K562 (cell line): ENCODE measurements around the gene CCM2.

ENCODE experiments used
- BACH1 ChIP-seq: fragments of 200-800 bp; sonication (Bioruptor generic); IDR thresholded peaks from 2 replicates; pipeline ENCODE4 v1.6.1; 2016; ENCODE audit warnings: missing genetic modification characterization, missing compliant biosample characterization
- CTCF ChIP-seq, 3 experiments: IDR thresholded peaks in 2 of 3; conservative IDR thresholded peaks in 1 of 3; 2 replicates each; pipeline ENCODE4 v1.5.1; 2011 to 2012; ENCODE audit warnings: low read length in 3 of 3, mild to moderate bottlenecking in 3 of 3, control low read depth in 2 of 3, improper control_type of control experiment in 1 of 3, inconsistent platforms in 1 of 3, low read depth in 1 of 3, mixed read lengths in 1 of 3, moderate library complexity in 1 of 3; ENCODE audit not compliant: insufficient read depth in 2 of 3
- EHMT2 ChIP-seq: fragments of 450-650 bp; IDR thresholded peaks from 2 replicates; pipeline ENCODE4 v1.6.1; 2018; ENCODE audit warnings: antibody characterized with exemption
- GATA2 ChIP-seq: sonication (generic); formaldehyde crosslinking; IDR thresholded peaks from 2 replicates; pipeline ENCODE4 v1.4.0; 2020; ENCODE audit warnings: mild to moderate bottlenecking, missing genetic modification reagents
- HDAC6 ChIP-seq: IDR thresholded peaks from 2 replicates; pipeline ENCODE4 v1.6.1; 2012; ENCODE audit warnings: low read depth, mild to moderate bottlenecking, control low read depth, inconsistent platforms, low read length, moderate library complexity
- MAFK ChIP-seq: IDR thresholded peaks from 2 replicates; pipeline ENCODE4 v1.6.1; 2011; ENCODE audit warnings: low read length, improper control_type of control experiment
- POLR2A ChIP-seq: fragments of 450-650 bp; conservative IDR thresholded peaks from 2 replicates; pipeline ENCODE4 v1.6.1; 2016
- SMAD3 ChIP-seq: fragments of 450-650 bp; formaldehyde crosslinking; conservative IDR thresholded peaks from 2 replicates; pipeline ENCODE4 v1.4.0; 2020; ENCODE audit warnings: mild to moderate bottlenecking
- SMC3 ChIP-seq: conservative IDR thresholded peaks from 2 replicates; pipeline ENCODE4 v1.6.1; 2011; ENCODE audit warnings: low read depth, low read length, improper control_type of control experiment; ENCODE audit not compliant: insufficient read depth
- TEAD1 ChIP-seq, 2 experiments: fragments of 450-650 bp in 1 of 2; sonication (generic) in 1 of 2; formaldehyde crosslinking; IDR thresholded peaks; 2 replicates each; pipeline versions ENCODE4 v1.4.0 to v1.8.0; 2020 to 2022; ENCODE audit warnings: mild to moderate bottlenecking in 2 of 2, missing genetic modification reagents in 1 of 2
- USF2 ChIP-seq: sonication (generic); formaldehyde crosslinking; IDR thresholded peaks from 2 replicates; pipeline ENCODE4 v1.5.0; 2020; ENCODE audit warnings: missing genetic modification reagents
- TF ChIP-seq, protein P1 (sequence below), 2 experiments: fragments of 450-650 bp; formaldehyde crosslinking in 1 of 2; IDR thresholded peaks; 2 replicates each; pipeline versions ENCODE4 v1.4.0 to v1.6.1; 2014 to 2020; ENCODE audit warnings: mild to moderate bottlenecking in 2 of 2, borderline replicate concordance in 1 of 2, low read depth in 1 of 2

DNA sequence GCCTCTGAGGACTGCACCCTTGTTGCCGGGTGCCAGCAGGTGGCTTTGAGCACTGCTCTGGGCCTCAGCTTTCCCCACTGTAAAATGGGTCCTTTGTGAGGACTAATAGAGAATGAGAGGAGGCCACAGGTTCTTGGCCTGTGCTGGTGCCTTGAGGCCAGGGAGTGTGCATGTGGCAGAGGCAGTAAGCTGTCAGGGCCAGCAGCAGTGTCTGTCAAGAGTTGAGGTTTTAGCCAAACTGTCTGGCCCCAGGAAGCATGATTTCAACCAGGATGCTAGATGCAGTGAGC is 75.3 kb downstream of the CCM2 start:
- no peak for TF ChIP-seq POLR2A
- no peak for TF ChIP-seq EHMT2
- no peak for TF ChIP-seq GATA2 (CRISPR knock-in tag)
- TF ChIP-seq, protein P1, sequence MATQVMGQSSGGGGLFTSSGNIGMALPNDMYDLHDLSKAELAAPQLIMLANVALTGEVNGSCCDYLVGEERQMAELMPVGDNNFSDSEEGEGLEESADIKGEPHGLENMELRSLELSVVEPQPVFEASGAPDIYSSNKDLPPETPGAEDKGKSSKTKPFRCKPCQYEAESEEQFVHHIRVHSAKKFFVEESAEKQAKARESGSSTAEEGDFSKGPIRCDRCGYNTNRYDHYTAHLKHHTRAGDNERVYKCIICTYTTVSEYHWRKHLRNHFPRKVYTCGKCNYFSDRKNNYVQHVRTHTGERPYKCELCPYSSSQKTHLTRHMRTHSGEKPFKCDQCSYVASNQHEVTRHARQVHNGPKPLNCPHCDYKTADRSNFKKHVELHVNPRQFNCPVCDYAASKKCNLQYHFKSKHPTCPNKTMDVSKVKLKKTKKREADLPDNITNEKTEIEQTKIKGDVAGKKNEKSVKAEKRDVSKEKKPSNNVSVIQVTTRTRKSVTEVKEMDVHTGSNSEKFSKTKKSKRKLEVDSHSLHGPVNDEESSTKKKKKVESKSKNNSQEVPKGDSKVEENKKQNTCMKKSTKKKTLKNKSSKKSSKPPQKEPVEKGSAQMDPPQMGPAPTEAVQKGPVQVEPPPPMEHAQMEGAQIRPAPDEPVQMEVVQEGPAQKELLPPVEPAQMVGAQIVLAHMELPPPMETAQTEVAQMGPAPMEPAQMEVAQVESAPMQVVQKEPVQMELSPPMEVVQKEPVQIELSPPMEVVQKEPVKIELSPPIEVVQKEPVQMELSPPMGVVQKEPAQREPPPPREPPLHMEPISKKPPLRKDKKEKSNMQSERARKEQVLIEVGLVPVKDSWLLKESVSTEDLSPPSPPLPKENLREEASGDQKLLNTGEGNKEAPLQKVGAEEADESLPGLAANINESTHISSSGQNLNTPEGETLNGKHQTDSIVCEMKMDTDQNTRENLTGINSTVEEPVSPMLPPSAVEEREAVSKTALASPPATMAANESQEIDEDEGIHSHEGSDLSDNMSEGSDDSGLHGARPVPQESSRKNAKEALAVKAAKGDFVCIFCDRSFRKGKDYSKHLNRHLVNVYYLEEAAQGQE (IDR thresholded peaks at IDR 0.05; ENCODE audit: borderline replicate concordance), result no peak
- TF ChIP-seq, protein P1 (CRISPR knock-in tag; IDR thresholded peaks at IDR 0.05; ENCODE audit: low read depth), result no peak
- TF ChIP-seq SMC3, result no peak
- no peak for TF ChIP-seq CTCF (IDR thresholded peaks at IDR 0.05 in 2 of 3, conservative IDR thresholded peaks at IDR 0.05 in 1 of 3; ENCODE audit: insufficient read depth in 2 of 3, low read depth in 1 of 3, low read length in 3 of 3)
- no peak for TF ChIP-seq HDAC6
- TF ChIP-seq SMAD3 (CRISPR knock-in tag), result no peak
- no peak for TF ChIP-seq BACH1
- TF ChIP-seq USF2, result no peak
- no peak for TF ChIP-seq TEAD1 (CRISPR knock-in tag; IDR thresholded peaks at IDR 0.05)
- TF ChIP-seq MAFK, result no peak
